SK-N-SH (cell line): ENCODE data around the gene AMHR2.

Experiments used
- EP300 ChIP-seq, 2 experiments: IDR thresholded peaks; 2 replicates each; pipeline versions ENCODE4 v1.4.0 to v1.6.1; 2012; ENCODE audit warnings: borderline replicate concordance in 1 of 2, low read depth in 1 of 2, low read length in 1 of 2
- RAD21 ChIP-seq: IDR thresholded peaks from 2 replicates; pipeline ENCODE4 v1.6.1; 2012; ENCODE audit warnings: mild to moderate bottlenecking, low read length
- SIN3A ChIP-seq: IDR thresholded peaks from 2 replicates; pipeline ENCODE4 v1.6.1; 2012; ENCODE audit warnings: low read depth, mild to moderate bottlenecking, low read length, moderate library complexity, borderline replicate concordance
- TF ChIP-seq, protein P1 (sequence below): IDR thresholded peaks from 2 replicates; pipeline ENCODE4 v1.4.0; 2012; ENCODE audit warnings: low read depth
- TF ChIP-seq, protein P2 (sequence below): fragments of 200-600 bp; sonication (generic); IDR thresholded peaks from 2 replicates; pipeline ENCODE4 v1.6.1; 2017; ENCODE audit warnings: antibody characterized with exemption, mild to moderate bottlenecking, moderate library complexity

DNA sequence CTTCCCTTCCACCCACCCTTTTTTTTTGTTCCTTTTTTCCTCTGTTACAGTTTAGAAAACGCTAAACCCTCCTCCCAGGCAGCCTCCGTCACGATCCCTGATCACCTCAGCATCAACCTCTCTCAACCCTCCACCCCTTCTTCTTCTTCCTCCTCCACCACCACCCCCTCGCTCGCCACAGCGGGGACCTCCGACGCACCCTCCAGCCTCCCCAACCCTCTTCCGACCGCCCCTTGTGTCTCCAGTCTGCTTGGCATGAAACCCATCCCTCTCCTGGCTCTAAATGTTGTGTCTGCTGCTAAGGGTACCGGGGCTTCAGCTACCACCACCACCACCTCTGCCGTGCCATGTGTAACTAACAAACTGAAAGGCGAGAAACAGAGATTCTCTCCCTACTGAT is 51.2 kb downstream of the AMHR2 start:
- TF ChIP-seq SIN3A (no peak), EP300 (IDR thresholded peaks at IDR 0.05; ENCODE audit: borderline replicate concordance in 1 of 2, low read depth in 1 of 2, low read length in 1 of 2) (no peak), RAD21 (no peak)
- TF ChIP-seq, protein P1, sequence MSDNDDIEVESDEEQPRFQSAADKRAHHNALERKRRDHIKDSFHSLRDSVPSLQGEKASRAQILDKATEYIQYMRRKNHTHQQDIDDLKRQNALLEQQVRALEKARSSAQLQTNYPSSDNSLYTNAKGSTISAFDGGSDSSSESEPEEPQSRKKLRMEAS, result no peak
- TF ChIP-seq, protein P2, sequence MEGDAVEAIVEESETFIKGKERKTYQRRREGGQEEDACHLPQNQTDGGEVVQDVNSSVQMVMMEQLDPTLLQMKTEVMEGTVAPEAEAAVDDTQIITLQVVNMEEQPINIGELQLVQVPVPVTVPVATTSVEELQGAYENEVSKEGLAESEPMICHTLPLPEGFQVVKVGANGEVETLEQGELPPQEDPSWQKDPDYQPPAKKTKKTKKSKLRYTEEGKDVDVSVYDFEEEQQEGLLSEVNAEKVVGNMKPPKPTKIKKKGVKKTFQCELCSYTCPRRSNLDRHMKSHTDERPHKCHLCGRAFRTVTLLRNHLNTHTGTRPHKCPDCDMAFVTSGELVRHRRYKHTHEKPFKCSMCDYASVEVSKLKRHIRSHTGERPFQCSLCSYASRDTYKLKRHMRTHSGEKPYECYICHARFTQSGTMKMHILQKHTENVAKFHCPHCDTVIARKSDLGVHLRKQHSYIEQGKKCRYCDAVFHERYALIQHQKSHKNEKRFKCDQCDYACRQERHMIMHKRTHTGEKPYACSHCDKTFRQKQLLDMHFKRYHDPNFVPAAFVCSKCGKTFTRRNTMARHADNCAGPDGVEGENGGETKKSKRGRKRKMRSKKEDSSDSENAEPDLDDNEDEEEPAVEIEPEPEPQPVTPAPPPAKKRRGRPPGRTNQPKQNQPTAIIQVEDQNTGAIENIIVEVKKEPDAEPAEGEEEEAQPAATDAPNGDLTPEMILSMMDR, result no peak
